Suprapubic skin (tissue), 4 donors: ENCODE results near the gene GET3. TPM values are rescaled to one million over a fixed set of nuclear protein-coding genes. Genes with fewer than 3 reads are reported as not detected.
"Not testable (repeated sequence)": the region's sequence is repeated elsewhere in the genome, so short reads cannot be mapped to it uniquely, and the experiment has no call there.

Experiments
- DNase-seq, 2 donors: peaks; one replicate each; pipeline ENCODE4 v3.0.0-alpha.2; 2019; ENCODE audit warnings: low spot score in 2 of 2
- H3K27ac ChIP-seq: fragments of 200-600 bp; sonication (generic); one replicate; pipeline ENCODE4 v1.5.1; 2019
- H3K27me3 ChIP-seq: fragments of 200-600 bp; sonication (generic); one replicate; pipeline ENCODE4 v1.5.1; 2019
- H3K36me3 ChIP-seq: fragments of 200-600 bp; sonication (generic); one replicate; pipeline ENCODE4 v1.5.1; 2019
- H3K4me1 ChIP-seq: fragments of 200-600 bp; sonication (generic); one replicate; pipeline ENCODE4 v1.5.1; 2019
- H3K4me3 ChIP-seq: fragments of 200-600 bp; sonication (generic); one replicate; pipeline ENCODE4 v1.5.1; 2019; ENCODE audit warnings: mild to moderate bottlenecking
- H3K9me3 ChIP-seq: fragments of 200-600 bp; sonication (generic); one replicate; pipeline ENCODE4 v1.5.1; 2019
- CTCF ChIP-seq, 2 donors: fragments of 200-600 bp in 1 of 2; fragments of 450-650 bp in 1 of 2; sonication (generic) in 1 of 2; IDR thresholded peaks; one replicate each; pipeline ENCODE4 v1.5.1; 2016 to 2019; ENCODE audit warnings: antibody characterized with exemption in 2 of 2, mild to moderate bottlenecking in 1 of 2, moderate library complexity in 1 of 2
- EP300 ChIP-seq: sonication (generic); formaldehyde crosslinking; IDR thresholded peaks from one replicate; pipeline ENCODE4 v1.6.1; 2017; ENCODE audit warnings: antibody characterized with exemption
- POLR2A ChIP-seq, 2 donors: fragments of 450-650 bp; IDR thresholded peaks; one replicate each; pipeline ENCODE4 v1.6.1; 2017; ENCODE audit warnings: antibody characterized with exemption in 2 of 2, mild to moderate bottlenecking in 2 of 2, moderate library complexity in 2 of 2
- POLR2AphosphoS5 ChIP-seq, 3 donors: sonication (generic); formaldehyde crosslinking; IDR thresholded peaks; one replicate each; pipeline ENCODE4 v1.6.1; 2017; ENCODE audit warnings: antibody characterized with exemption in 3 of 3
- WGBS: methylation state at CpG from one replicate; pipeline ENCODE4 v1.1.5; 2018; 5-methylcytosine and 5-hydroxymethylcytosine counted together
- total RNA-seq, 4 donors: library from RNA; depleted of rRNA; stranded (reverse); fragments of >200 nt; gene quantifications; one replicate each; pipeline ENCODE4 v1.1.0, GENCODE V29; 2016

The GET3 gene
- total RNA-seq, 4 donors from 2014 or later = 26.2 to 63.6 (median 56.9) TPM

- no peaks in the 10 kb centered on the region for H3K27me3 ChIP-seq
- peak; percentile 98 to 100 for DNase-seq
- WGBS = under 1% methylated on average over 32 of the region's 32 CpGs
- peaks cover 36% of the 10 kb centered on the region for H3K4me1 ChIP-seq
- H3K36me3 ChIP-seq = peaks cover 17% of the 10 kb centered on the region
- no peaks in the 10 kb centered on the region for H3K9me3 ChIP-seq
- peak in 2 of 3 donors; percentile 82 to 88 for TF ChIP-seq POLR2AphosphoS5 (IDR thresholded peaks at IDR 0.05)
- no peak for TF ChIP-seq EP300
- no peak for TF ChIP-seq CTCF (IDR thresholded peaks at IDR 0.05)
- peak overlapping the region; percentile 81 for H3K4me3 ChIP-seq
- peak overlapping the region; percentile 95 for H3K27ac ChIP-seq
Measured at GRCh38 chr19:12722566-12723380, 14.5 kb upstream of the GET3 start.

GRCh38 chr19:12723381-12723640, 14.0 kb upstream of the GET3 start:
- peak overlapping the region; percentile 95 for H3K27ac ChIP-seq
- peaks cover 17% of the 10 kb centered on the region for H3K36me3 ChIP-seq
- no peak for DNase-seq
- H3K9me3 ChIP-seq = no peaks in the 10 kb centered on the region
- 1% methylated on average over 7 of the region's 7 CpGs for WGBS
- TF ChIP-seq POLR2AphosphoS5 (IDR thresholded peaks at IDR 0.05) (no peak), CTCF (IDR thresholded peaks at IDR 0.05) (no peak), EP300 (no peak), POLR2A (IDR thresholded peaks at IDR 0.05) (no peak)
- H3K4me3 ChIP-seq = peak overlapping the region; percentile 81
- H3K4me1 ChIP-seq = peaks cover 36% of the 10 kb centered on the region
- H3K27me3 ChIP-seq = no peaks in the 10 kb centered on the region

- TF ChIP-seq POLR2AphosphoS5 (IDR thresholded peaks at IDR 0.05) (no peak), CTCF (IDR thresholded peaks at IDR 0.05) (no peak), POLR2A (IDR thresholded peaks at IDR 0.05) (no peak), EP300 (no peak)
- Histone ChIP-seq H3K27ac (peak within 1 kb of the TSS; percentile 95), H3K36me3 (peaks cover 17% of the 10 kb centered on the region), H3K27me3 (no peaks in the 10 kb centered on the region), H3K9me3 (no peaks in the 10 kb centered on the region), H3K4me3 (peak within 1 kb of the TSS; percentile 81), H3K4me1 (peaks cover 36% of the 10 kb centered on the region)
- no peak for DNase-seq
- WGBS = 3% methylated on average over 28 of the region's 28 CpGs
Measured at GRCh38 chr19:12723641-12724426, 13.5 kb upstream of the GET3 start, which contains the start of gene TNPO2. TSS of gene TNPO2 (minus strand) at chr19:12723932. CDS start at chr19:12720977, 2,955 bp downstream.

- H3K4me3 ChIP-seq, H3K27me3 ChIP-seq, H3K27ac ChIP-seq, DNase-seq, H3K9me3 ChIP-seq: not testable (repeated sequence)
- peaks cover 29% of the 10 kb centered on the region for H3K36me3 ChIP-seq
- WGBS = 90% methylated on average over 10 of the region's 10 CpGs
- H3K4me1 ChIP-seq = peaks cover 25% of the 10 kb centered on the region
Measured at GRCh38 chr19:12725612-12726011, 11.7 kb upstream of the GET3 start.

- Histone ChIP-seq H3K27ac (no peak overlapping the region), H3K36me3 (peaks cover 37% of the 10 kb centered on the region), H3K4me1 (peaks cover 30% of the 10 kb centered on the region), H3K9me3 (no peaks in the 10 kb centered on the region), H3K4me3 (no peak overlapping the region), H3K27me3 (no peaks in the 10 kb centered on the region)
- no peak for DNase-seq
- TF ChIP-seq EP300 (no peak), CTCF (IDR thresholded peaks at IDR 0.05) (no peak), POLR2A (IDR thresholded peaks at IDR 0.05) (no peak), POLR2AphosphoS5 (IDR thresholded peaks at IDR 0.05) (no peak)
- 78% methylated on average over 2 of the region's 2 CpGs for WGBS
Measured at GRCh38 chr19:12726988-12727316, 10.3 kb upstream of the GET3 start.
